HG03354 (cell line): Measurements from ENCODE around the gene MAPK8.
A peak's percentile ranks its signal among the peaks of the same experiment; 100 is the strongest.
"Not testable (repeated sequence)": the region's sequence is repeated elsewhere in the genome, so short reads cannot be mapped to it uniquely, and the experiment has no call there.

Experiments used
- ATAC-seq: cut with Tn5 transposase; IDR thresholded peaks from one replicate; pipeline ENCODE4 v1.9.1; 2021; ENCODE audit warnings: mild to moderate bottlenecking; ENCODE audit not compliant: unreplicated experiment, poor library complexity, severe bottlenecking

MAPK8 gene

DNA sequence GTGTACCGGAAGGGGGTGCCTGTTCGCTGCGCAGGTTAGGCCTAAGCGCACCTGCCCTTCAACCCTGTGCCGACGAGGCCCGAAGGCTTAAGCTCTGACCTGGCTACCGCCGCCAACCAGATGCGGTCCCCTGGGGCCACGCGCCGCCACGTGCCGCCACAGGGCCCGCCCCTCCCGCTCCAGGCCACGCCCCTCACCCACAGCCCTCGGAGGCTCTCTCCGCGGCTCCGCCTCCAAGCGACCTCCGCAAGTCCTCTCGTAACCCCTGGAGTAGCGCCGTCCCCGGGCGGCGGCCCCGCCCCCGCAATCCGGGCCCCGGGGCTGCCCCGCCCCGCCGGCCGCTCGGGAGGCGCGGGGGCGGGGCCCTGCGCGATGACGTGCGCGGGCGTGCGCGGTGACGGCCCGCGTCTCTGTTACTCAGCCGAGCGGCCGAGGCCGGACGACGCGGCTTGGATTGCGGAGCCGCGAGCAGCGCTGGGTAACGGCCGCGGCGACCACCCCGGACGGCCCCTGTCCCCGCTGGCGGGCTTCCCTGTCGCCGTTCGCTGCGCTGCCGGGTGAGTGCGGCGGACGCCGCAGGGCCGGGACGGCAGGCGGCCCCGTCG is at the start of gene MAPK8:
Gene MAPK8 (plus strand): TSS at position 413 of the 605 bp plus-strand sequence. CDS start 94,984 bp downstream, outside the sequence.
- ATAC-seq: peak; percentile 84

DNA sequence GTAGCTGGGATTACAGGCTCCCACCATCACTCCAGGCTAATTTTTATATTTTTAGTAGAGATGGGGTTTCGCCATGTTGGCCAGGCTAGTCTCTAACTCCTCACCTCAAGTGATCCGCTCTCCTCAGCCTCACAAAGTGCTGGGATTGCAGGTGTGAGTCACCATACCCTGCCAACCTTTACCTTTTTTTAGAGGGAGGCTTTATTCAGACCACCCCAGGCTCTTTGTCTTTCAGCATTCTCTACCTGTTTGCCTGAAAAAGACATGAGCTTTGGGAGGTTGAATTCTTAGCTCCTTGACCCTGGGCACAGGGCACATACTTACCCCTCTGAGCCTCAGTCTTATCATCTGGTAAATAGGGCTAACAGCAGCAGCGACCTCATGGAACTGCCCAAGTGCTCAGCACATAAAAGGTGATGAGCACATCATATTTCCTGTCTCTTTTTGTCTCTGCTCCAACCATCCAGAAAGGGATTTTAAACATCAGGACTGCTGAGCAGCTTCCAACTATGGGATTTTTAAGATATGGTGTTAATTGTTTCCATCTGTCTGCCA is 49.0 kb upstream of the MAPK8 start:
- ATAC-seq: no peak

DNA sequence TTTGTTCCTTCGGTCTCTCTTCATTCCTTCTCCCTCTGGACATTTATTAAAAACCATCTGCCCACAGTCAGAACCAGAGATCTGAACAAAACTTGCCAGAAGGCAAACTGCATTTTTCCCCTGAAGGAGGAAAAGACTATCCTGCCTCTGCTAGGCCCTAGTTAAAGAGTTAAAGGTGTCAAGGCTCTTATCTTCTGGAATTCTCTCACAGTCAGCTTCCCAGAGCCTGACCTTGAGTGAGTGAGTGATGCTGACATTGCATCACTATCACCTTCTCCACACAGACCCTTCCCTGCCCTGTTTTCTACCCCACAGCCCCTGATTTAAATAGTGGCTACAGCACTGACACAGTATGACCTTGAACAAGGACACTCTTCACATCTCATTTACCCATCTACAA is 48.4 kb upstream of the MAPK8 start:
- ATAC-seq: no peak

DNA sequence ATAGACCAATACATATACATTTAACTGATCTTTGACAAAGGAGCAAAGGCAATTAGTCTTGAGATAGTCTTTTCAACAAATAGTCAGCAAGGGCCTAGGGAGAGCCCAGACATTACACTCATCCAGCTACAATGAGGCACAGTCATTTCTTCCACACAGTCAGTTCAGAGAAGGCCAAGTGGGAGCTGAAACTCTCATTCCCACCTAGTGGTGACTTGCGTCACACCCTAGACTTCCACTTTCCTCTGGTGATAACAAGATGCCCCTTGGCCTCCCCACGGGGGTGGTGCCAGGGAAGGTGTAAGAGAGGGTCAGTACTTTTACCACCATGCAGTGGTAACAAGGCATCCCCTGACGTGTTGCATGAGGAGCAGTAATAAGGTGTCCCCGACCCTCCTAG is 39.9 kb upstream of the MAPK8 start:
- ATAC-seq: no peak

DNA sequence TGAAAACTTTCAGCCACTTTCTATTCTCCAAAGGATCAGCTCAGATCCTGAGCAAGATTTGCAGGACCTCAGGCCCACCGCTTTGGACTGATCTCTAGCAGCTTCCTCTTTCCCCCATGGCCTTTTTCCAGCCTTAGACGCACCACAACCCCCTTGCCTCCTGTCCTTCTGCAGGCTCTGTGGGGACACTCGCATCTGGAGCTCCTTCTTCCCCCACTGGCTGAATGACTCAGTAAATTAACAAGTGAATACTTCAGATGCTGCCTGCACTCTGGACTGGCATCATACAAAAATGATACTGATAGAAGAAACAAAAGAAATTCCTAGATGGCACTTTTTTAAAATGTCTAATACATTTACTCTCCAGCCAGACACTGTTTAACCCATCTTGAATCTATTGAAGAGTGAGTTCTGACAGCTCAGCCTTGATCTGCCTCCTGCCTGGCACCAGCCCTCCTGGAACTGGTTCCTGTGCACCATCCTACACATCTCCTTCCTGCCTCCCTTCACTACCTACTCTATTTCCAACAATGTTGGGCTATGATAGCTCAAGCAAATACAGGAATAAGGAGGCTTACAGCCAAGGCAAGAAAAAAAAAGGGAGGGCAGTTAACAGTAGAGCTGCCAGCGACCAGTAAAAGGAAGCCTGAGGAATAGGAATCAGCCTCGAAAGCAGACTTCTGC is 35.3 kb upstream of the MAPK8 start:
- no peak for ATAC-seq

DNA sequence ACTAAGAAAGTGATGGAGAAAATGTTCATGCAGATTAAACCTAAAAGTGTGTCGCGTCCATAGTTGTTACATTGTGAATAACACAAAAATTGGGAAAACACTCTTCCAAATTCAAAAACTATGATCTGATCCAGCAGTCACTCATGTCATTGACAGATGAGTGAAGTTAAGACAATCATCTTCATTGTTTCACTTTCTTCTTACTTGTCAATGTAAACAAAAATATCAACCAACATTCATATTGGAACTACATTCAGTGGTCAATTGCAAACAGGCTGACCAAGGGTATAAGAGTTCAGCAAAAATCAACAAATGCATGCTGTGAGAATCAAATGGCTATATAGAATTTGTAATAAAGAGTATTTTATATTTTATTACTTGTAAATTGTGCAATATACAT is 33.8 kb upstream of the MAPK8 start:
- no peak for ATAC-seq

DNA sequence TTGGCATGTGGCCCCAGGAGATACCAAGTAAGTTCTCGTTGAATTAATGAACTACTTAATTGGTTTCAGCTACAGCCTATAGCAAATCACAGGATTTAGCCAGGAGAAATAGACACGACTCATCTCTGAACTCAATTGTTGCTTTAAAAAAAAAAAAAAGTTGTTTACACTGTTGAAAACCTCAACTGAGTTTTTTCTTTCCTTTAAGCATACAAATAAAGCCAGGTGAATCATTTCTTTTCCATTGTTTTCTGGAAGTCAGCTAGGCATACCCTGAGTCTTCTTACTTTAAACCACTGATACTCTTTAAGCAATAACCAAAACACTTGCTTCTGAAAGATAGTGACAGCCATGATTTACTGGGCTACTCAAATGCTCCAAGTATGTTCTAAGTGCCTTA is 32.7 kb upstream of the MAPK8 start:
- ATAC-seq: no peak

DNA sequence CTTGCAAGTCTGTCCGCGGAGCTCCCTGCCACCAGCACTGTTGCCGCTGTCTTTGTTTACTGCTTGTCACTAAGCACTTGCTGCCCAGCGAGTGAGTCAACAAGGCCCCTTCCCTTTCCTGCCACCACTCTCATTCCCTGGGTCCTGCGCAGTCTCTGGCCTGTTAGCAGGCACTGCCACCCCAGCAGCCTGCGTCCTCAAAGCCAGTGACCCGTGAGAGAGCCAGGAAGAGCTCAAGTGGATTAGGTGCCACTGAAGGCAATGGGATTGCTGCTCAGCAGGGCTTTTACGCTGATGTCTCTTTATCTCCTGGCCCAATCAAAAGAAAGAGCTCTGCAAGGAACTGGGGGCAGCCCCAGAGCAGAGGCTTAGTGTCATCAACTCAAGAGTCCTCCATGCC is 31.8 kb upstream of the MAPK8 start, which contains the start of gene FRMPD2:
Gene FRMPD2 (minus strand): TSS at position 61 of the 400 bp plus-strand sequence. CDS start 129 bp downstream, outside the sequence.
- ATAC-seq: no peak

DNA sequence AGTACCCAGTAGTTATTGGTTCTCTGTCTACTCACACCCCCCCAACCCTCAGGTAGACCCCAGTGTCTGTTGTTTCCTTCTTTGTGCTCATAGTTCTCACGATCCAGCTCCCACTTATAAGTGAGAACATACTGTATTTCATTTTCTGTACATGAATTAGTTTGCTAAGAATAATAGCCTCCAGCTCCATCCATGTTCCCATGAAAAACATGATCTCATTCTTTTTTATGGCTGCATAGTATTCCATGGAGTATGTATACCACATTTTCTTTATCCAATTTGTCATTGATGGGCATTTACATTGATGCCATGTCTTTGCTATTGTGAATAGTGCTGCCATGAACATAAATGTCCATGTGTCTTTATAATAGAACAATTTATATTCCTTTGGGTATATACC is 29.4 kb upstream of the MAPK8 start:
- ATAC-seq: no peak

DNA sequence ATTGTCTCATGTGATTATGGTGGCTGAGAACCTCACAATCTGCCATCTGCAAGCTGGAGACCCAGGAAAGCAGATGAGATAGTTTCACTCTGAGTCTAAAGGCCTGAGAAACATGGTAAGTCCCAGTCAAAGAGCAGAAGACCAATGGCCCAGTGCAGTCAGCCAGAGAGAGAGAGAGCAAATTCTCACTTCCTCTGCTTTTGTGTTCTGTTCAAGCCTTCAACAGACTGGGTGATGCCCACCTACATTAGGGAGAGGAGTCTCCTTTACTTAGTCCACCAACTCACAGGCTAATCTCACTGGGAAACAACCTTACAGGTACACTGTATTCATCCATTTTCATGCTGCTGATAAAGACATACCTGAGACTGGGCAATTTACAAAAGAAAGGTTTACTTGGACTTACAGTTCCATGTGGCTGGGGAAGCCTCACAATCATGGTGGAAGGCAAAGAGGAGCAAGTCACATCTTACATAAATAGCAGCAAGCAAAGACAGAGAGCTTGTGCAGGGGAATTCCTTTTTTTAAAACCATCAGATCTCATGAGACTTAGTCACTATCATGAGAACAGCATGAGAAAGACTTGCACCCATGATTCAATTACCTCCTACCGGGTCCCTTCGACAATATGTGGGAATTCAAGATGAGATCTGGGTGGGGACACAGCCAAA is 27.3 kb upstream of the MAPK8 start:
- ATAC-seq: peak; percentile 87

DNA sequence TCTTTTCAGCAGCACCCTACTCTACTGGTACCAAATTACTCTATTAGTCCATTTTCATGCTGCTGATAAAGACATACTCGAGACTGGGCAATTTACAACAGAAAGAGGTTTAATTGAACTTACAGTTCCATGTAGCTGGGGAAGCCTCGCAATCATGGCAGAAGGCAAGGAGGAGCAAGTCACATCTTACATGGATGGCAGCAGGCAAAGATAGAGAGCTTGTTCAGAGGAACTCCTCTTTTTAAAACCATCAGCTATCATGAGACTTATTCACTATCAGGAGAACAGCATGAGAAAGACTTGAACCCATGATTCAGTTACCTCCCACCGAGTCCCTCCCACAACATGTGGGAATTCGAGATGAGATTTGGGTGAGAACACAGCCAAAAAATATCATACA is 24.8 kb upstream of the MAPK8 start:
- not testable (repeated sequence) for ATAC-seq

DNA sequence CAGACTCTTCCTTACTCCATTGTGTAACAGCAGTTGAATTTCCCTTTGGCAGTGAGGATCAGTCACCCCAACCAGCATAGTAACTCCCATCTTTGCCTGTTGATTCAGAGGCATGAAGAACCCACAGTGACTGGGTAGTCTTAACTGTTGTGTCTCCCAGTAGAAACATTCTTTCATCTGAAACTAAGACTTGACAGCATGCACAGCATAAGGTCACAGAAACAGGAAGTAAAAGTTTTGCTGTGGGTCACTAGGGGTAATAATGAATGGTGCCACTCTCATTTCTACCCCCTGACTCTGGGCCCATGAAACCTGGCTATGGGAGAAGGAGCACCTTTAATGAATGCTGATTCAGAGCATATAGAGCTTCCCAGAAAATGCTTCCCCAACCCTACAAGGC is 23.6 kb upstream of the MAPK8 start:
- peak; percentile 72 for ATAC-seq

DNA sequence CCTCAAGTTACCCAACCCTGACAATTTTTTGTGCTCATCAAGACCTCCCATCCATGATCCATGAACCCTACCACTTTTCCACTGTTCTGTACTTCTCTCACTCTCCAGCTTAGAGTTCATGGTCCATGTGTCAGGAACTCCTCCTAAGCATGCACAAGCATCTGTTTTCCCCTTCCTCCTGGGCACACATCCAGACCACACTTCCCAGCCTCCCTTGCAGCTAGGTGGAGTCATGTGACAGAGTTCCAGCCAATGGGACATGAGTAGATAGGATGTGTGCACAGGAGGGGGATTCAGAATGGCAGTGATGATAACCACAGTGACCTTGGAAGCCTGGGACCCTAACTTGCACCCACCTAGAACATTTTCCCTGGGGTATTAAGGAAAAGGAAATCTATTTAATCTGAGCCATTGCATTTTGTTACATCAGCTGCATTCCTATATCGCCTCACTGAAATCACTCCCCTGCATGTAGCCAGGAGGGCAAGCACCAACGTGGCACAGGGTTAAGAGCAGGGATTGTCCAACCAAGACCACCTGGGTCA is 22.4 kb upstream of the MAPK8 start:
- ATAC-seq: no peak

DNA sequence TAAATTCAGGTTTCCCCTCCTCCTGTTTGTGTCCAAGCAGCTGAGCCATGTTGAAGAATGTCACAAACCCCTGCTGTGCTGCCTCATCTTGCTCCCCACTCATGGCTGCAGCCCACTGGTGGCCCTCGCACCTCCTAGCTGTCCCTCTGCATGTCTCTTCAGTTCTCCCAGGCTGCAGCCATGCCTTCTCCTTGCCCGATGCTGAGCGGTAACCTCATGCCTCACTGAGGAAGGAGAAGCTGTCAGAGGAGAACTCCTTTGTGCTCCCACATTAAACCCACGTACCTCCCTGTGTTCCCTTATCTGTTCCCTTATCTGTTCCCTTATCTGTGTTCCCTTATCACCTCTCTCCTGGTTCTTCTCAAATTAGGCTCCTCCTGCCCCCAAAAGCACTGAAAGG is 21.7 kb upstream of the MAPK8 start:
- no peak for ATAC-seq

DNA sequence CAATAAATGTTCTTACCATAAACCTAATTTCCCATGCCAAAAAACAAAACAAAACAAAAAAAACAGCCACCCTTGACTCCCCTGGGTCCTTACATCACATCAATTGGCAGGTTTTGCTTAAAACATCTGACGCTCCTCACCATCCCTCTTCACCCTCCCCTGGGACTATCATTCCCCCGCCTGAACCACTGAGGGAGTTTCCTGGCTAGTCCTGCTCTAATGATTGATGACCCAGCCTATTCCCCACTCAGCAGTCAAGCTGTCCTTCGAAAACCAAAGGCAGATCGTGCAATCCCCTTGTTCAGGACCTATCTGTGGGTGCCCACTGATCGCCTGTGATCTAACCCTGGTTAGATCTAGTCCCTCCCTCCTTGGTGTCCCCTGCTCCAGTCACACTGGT is 20.8 kb upstream of the MAPK8 start:
- peak; percentile 37 for ATAC-seq

DNA sequence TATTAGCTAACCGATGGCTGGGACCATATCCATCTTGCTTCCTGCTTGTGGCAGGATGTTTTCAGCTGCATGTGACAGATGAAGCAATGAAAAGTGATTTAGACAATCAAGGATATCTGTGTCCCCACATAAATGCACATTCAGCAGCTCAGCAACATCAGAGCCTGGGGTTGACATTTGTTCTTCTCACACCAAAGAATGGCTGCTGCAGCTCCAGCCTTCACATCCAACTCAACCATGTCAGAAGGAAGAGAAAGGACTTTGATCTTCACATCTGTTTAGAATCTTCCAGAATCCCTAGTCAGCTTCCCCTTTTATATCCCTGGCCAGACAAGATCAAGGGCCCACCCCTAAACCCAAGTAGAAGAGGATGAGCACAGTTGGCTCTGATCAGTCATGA is 20.1 kb upstream of the MAPK8 start:
- ATAC-seq: no peak

DNA sequence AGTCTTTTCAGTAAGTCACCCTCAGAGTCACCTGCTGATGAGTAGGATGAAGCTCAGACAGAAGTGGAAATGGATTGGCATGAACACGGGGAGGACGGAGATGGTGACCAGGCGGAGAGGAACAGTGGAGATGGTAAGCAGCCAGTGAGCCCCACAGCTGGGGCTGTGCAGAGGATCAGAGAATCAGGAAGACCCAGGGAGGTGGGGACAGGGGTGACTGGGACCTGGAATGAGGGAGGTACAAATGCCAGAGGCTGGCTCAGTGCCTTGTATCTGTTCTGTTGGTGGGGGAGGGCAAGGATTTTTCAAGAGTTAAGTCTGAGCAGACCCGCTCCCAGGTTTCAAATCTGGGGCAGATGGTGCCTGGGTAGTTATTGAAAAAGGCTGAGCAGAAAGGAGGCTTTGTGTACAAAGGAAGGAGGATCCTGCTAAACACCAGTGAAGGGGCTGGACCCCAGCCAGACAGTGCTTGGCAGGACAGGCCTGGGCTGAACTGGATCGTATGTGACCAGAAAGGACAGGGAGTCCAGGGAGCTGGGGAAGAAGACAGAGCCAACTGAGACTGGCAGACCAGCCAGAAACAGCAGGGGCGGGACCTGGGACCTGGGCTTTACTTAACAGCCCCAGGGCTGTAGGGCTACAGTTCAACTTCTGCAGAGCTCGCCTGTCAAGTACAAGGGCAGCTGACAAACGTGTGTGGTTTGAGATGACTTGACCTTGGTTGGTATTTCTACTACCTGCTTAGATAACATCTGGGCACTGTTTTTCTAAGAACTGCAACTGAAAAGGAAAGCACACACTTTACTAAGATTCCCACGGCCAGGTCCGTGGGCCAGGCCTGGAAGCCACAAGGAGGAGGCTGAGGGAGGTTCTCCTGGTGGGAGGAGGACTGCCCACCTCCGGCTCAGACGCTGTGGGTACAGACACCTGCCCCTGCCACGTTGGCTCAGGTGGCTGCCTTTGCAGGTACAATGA is 18.8 kb upstream of the MAPK8 start:
- peak; percentile 53 for ATAC-seq

DNA sequence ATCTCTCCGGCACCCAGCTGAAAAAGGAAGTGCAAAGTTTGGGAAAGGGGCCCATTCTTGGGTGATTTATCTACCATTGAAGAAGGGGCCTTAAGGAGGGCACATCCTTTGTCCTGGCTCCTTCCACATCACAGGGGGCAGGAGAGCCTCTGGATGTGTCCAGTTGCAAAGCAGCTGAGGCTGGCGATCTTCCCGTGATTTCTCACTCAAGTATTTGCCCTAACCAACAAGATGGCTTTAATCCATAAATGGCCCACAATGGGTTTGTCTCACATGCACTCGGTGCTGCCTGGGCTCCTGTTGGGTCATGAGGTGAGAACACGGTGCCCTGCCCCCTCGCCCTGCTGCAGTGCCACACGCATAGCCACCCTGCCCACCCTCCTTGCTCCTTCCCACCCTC is 17.8 kb upstream of the MAPK8 start:
- no peak for ATAC-seq

DNA sequence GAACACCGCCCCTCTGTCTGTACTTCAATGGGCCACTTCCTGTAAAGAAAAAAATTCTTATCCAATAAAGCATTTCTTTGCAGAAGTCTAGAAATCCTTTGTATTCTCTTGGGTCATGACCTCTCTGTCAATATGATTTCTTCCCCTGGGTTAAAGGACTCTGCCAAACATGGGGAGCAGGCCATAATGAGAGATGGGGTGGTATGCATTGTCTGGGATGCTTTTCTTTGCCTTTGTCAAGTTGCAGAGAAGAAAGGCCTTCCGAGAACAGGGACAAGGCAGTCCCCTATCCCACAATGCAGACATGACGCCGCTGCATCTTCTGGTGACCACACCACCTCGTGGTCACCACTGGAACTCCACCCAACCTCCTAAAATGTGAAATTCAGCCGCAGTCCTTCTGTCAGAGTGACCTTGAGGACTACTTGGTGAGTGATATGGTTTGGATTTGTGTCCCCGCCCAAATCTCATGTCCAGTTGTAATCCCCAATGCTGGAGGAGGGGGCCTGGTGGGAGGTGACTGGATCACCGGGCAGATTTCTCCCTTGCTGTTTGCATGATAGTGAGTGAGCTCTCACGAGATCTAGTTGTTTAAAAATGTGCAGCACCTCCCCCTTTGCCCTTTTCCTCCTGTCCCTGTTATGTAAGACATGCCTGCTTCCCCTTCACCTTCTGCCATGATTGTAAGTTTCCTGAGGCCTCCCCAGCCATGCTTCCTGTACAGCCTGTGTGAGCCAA is 16.8 kb upstream of the MAPK8 start:
- ATAC-seq: peak; percentile 54
